Osteocyte (in vitro differentiated cells): ENCODE results near the gene PRKAR1B. TPM values are rescaled to one million over a fixed set of nuclear protein-coding genes. Genes with fewer than 3 reads are reported as not detected.

Experiments
- DNase-seq: peaks from one replicate; pipeline ENCODE4 v3.0.0; 2021; ENCODE audit warnings: mixed read lengths; ENCODE audit not compliant: unreplicated experiment; ENCODE audit errors: extremely low spot score
- H3K27ac Mint-ChIP-seq: one replicate; pipeline ENCODE4 v1.8.0; 2021; ENCODE audit warnings: mild to moderate bottlenecking, mixed read lengths; ENCODE audit not compliant: unreplicated experiment
- H3K27me3 Mint-ChIP-seq: one replicate; pipeline ENCODE4 v1.8.0; 2021; ENCODE audit warnings: mixed read lengths; ENCODE audit not compliant: unreplicated experiment
- H3K36me3 Mint-ChIP-seq: one replicate; pipeline ENCODE4 v1.8.0; 2021; ENCODE audit warnings: mixed read lengths; ENCODE audit not compliant: unreplicated experiment
- H3K4me1 Mint-ChIP-seq: one replicate; pipeline ENCODE4 v1.8.0; 2021; ENCODE audit warnings: mixed read lengths; ENCODE audit not compliant: unreplicated experiment
- H3K4me3 Mint-ChIP-seq: one replicate; pipeline ENCODE4 v1.8.0; 2021; ENCODE audit warnings: mild to moderate bottlenecking, moderate library complexity, mixed read lengths; ENCODE audit not compliant: unreplicated experiment
- H3K9me3 Mint-ChIP-seq: one replicate; pipeline ENCODE4 v1.8.0; 2021; ENCODE audit warnings: mixed read lengths; ENCODE audit not compliant: unreplicated experiment
- total RNA-seq: library from RNA; stranded (reverse); gene quantifications from 2 replicates; pipeline ENCODE4 v1.2.1, GENCODE V29; 2021
- TF ChIP-seq, protein P1 (sequence below): fragments of 200-600 bp; sonication (generic); IDR thresholded peaks from 2 replicates; pipeline ENCODE4 v1.5.0; 2021; ENCODE audit warnings: antibody characterized with exemption, mild to moderate bottlenecking, moderate library complexity

PRKAR1B gene
- total RNA-seq, 1 donor from 2014 or later = 12.0 TPM

DNA sequence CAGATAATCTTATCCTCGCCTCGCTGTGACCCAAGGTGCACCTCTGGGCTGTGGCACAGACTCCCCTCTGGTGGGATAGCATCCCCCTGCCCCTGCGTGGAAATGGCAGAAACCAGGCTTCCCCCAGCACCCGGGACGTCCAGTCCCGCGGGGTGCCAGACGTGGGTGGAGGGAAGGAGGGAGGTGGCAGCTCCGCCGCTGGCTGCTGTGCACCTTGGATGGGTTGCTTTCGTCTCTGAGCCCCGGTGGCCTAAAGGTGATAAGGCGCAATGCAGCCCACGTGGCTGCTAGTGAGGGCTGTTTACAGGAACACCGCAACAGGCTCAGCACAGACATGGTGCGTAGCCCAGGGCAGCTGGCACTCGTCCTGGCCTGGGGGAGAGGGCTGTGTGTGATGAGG is 193.8 kb downstream of the PRKAR1B start:
- peaks cover 7% of the 10 kb centered on the region for H3K4me1 Mint-ChIP-seq
- TF ChIP-seq, protein P1, sequence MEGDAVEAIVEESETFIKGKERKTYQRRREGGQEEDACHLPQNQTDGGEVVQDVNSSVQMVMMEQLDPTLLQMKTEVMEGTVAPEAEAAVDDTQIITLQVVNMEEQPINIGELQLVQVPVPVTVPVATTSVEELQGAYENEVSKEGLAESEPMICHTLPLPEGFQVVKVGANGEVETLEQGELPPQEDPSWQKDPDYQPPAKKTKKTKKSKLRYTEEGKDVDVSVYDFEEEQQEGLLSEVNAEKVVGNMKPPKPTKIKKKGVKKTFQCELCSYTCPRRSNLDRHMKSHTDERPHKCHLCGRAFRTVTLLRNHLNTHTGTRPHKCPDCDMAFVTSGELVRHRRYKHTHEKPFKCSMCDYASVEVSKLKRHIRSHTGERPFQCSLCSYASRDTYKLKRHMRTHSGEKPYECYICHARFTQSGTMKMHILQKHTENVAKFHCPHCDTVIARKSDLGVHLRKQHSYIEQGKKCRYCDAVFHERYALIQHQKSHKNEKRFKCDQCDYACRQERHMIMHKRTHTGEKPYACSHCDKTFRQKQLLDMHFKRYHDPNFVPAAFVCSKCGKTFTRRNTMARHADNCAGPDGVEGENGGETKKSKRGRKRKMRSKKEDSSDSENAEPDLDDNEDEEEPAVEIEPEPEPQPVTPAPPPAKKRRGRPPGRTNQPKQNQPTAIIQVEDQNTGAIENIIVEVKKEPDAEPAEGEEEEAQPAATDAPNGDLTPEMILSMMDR = no peak
- DNase-seq = no peak
- H3K36me3 Mint-ChIP-seq = no peaks in the 10 kb centered on the region
- H3K4me3 Mint-ChIP-seq = no peak overlapping the region
- no peak overlapping the region for H3K27ac Mint-ChIP-seq
- H3K27me3 Mint-ChIP-seq = peaks cover 4% of the 10 kb centered on the region
- H3K9me3 Mint-ChIP-seq = no peaks in the 10 kb centered on the region

DNA sequence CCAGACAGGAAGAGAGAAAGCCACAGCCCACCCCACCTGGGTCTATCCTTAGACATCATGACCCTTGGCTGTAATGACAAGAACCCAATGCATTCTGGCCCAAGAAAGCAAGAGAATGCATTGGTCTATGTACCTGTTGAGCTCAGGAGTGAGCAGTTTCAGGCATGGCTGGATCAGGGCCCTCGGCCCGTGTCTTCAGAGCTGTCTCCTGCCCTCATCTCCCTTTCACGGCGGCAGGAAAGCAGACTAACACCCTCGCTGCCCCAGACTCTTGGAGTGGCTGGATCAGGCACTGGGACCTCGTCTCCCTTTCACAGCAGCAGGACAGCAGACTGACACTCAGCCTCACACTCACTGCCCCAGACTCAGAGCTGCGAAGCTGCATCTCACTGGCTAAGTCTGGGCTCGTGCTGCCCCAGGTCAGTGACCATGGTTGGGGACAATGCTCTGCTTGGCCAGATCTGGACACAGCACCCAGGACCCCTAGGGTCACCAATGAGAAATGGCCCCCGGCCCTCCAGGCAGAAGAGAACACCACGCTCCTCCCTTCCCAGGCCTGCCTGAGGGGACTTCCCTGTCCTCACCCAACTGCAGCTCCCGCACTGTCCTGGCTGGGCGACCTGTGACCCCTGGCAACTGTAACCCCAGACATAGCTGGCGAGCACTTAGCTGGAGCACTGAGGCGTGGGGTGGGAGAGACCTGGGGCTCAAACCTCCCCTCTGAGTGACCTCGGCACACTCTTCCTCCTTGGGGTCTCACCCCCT is 194.5 kb downstream of the PRKAR1B start:
- Mint-ChIP-seq H3K27ac (no peak overlapping the region), H3K27me3 (peaks cover 4% of the 10 kb centered on the region), H3K36me3 (no peaks in the 10 kb centered on the region), H3K4me1 (peaks cover 3% of the 10 kb centered on the region), H3K9me3 (no peaks in the 10 kb centered on the region), H3K4me3 (no peak overlapping the region)
- DNase-seq = no peak
- TF ChIP-seq, protein P1 = no peak

DNA sequence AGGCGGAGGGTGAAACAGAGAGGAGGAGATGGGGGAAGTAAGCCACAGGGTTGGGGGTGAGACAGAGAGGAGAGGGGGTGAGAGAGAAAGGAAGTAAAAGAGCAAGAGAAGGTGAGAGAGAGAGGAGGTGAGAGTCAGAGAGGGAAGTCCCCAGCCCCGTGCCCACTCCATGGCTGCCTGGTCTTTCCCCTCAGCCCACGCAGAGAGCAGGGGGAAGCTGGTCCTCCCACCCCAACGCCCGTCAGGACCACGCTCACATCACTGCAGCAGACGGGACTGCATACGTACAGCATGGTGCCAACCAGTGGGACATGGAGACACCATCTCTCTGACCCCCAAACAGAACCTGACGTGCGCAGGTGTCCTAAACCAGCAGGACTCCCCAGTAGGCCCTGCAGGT is 195.3 kb downstream of the PRKAR1B start:
- H3K4me1 Mint-ChIP-seq = peaks cover 2% of the 10 kb centered on the region
- no peaks in the 10 kb centered on the region for H3K36me3 Mint-ChIP-seq
- H3K27ac Mint-ChIP-seq = no peak overlapping the region
- no peak for DNase-seq
- H3K27me3 Mint-ChIP-seq = peaks cover 4% of the 10 kb centered on the region
- H3K4me3 Mint-ChIP-seq = no peak overlapping the region
- TF ChIP-seq, protein P1 = no peak
- no peaks in the 10 kb centered on the region for H3K9me3 Mint-ChIP-seq

DNA sequence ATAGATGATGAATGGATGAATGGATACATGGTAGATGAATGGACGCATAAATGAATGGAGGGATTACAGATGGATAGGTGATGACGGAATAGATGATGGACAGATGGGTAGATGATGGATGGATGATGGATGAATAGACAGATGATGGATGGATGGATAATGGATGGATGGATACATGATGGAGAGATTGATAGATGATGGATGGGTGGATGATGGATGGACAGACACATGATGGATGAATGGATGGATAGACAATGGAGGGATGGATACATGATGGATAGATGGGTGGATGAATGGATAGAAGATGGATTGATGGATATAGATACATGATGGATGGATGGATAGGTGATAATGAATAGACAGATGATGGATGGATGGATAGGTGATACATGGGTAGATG is 198.6 kb downstream of the PRKAR1B start:
- no peak for DNase-seq
- Mint-ChIP-seq H3K27me3 (peaks cover 4% of the 10 kb centered on the region), H3K27ac (no peak overlapping the region), H3K4me1 (peaks cover 6% of the 10 kb centered on the region), H3K36me3 (no peaks in the 10 kb centered on the region), H3K4me3 (no peak overlapping the region), H3K9me3 (no peaks in the 10 kb centered on the region)
- TF ChIP-seq, protein P1 = no peak

DNA sequence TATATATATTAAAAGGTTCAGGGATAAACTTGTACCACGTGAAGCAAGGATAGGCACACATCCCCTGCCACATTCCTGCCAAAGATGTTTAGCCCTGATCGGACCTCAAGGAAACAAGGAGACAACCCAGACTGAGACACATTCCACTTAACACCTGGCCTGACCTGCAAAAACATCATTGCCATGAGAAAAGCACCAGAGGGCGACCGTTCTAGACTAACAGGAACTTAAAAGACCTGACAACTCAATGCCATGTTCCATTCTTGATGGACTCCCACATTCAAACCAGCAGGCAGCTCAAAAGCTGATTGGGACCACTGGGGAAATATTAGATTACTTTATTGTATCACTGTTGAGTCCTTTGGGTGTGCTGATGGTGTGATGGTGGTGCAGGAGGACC is 199.4 kb downstream of the PRKAR1B start:
- TF ChIP-seq, protein P1 = no peak
- H3K36me3 Mint-ChIP-seq = no peaks in the 10 kb centered on the region
- H3K27ac Mint-ChIP-seq = no peak overlapping the region
- H3K4me3 Mint-ChIP-seq = no peak overlapping the region
- H3K27me3 Mint-ChIP-seq = peaks cover 4% of the 10 kb centered on the region
- H3K4me1 Mint-ChIP-seq = peaks cover 6% of the 10 kb centered on the region
- DNase-seq = no peak
- no peaks in the 10 kb centered on the region for H3K9me3 Mint-ChIP-seq
